Measurements from ENCODE around the gene CXCL5.
"Not testable (repeated sequence)": the region's sequence is repeated elsewhere in the genome, so short reads cannot be mapped to it uniquely, and the experiment has no call there.

Gene CXCL5

DNA sequence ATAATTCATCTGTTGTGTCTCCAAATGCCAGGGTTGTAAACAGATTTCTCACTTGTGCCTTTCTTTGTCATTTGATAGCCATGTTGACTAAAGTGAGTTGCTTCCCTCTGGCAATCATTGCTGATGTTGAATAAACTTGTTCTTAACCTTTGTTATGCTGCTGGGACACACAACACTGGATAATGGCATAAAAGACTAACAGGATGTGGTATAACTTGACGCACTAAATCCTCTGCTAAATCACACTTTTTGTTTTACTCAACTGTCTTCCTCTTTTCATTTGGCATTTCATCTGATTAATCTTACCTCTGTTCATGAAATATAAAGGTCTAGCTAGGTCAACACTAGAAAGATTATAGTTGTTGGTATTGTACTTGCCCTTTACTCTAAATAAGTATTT is 17.6 kb upstream of the CXCL5 start:
- DNase-seq (ENCODE audit: low read depth, low spot score): peak; percentile 57
- H3K27ac ChIP-seq: peak overlapping the region; percentile 73

DNA sequence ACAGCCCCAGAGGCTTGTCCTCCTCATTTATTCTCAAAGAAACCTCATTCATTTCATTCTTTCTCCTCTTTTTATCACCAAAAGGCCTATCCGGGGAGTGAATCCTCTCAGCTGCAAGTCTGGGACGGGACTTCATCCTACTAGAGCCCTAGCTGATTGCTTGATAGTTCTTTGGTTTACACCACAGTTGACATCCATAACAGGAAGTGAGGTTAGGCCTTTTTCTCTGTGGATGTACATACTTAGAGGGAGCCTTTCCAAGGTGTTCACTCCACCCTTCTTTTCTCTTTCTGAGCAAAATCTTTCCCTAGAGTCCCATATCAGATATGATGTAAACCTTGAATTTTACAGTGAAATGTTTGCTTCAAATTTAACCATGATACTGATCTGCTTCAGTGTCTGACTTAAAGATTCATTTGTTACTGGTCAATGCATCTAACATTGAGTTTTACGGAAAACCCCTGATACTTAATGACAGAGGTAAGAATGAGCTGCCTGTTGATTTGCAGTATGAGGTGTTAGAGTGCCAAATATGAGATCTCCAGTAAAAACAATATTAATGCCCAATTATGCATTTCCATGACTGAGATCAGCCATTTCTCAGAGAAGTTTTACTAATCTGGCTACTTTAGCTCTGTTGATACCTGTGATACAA is 16.8 kb upstream of the CXCL5 start:
- peak overlapping the region; percentile 73 for H3K27ac ChIP-seq
- no peak for DNase-seq (ENCODE audit: low read depth, low spot score)

DNA sequence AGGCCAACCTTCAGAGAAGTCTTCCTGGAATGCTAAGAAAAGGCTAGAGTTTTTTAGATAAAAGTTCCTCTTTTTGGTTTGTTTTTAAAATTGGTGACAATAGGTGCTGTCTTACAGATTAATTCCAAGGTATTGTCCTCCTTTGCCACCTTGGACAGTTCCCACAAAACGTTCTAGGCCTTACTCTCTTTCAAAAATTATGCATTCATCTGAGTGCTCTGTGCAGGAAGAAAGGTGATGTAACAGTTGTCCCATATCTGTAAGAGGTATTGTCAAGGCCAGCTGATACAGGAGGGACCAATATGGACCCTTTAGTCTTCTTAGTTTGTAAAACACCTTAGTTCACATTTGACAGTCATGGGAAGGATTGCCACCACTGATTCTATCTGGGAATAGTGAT is 15.9 kb upstream of the CXCL5 start:
- DNase-seq (ENCODE audit: low read depth, low spot score): no peak
- H3K27ac ChIP-seq: no peak overlapping the region

DNA sequence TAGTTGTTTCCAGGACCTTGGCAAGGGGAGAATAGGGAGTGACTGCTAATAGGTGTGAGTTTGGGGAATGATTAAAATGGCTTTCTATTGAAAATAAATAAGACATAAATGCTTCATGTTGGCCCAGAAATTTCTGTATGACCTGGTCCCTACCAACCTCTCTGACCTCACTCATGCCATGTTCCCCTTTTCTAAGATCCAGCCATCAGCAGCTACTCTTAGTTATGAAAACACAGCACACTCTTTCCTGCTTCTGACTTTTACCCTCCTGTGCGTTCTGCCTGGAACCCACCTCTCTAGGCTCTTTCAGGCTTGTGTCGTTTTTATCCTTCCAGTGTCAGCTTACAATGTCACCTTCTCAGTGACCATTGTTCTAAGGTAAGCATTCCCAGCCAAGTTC is 14.8 kb upstream of the CXCL5 start:
- H3K27ac ChIP-seq: no peak overlapping the region
- no peak for DNase-seq (ENCODE audit: low read depth, low spot score)

DNA sequence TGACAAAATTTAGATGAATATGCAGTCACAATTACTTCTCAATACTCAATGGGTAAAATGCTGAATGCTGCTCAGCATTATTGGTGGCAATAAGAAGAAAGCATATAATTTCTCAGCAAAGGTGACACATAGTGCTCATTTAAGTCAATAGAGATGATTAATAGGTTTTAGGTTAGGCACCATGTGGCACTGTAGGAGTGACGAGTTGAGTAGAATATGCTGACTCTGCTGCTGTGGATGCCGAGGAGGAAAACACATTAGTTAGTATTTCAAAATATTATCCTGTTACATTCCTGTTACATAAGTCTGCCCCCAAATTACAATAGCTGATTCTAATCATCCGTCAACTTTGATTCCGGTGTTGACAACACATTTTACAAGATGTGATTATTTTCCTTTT is 13.7 kb upstream of the CXCL5 start:
- H3K27ac ChIP-seq: no peak overlapping the region
- no peak for DNase-seq (ENCODE audit: low read depth, low spot score)

DNA sequence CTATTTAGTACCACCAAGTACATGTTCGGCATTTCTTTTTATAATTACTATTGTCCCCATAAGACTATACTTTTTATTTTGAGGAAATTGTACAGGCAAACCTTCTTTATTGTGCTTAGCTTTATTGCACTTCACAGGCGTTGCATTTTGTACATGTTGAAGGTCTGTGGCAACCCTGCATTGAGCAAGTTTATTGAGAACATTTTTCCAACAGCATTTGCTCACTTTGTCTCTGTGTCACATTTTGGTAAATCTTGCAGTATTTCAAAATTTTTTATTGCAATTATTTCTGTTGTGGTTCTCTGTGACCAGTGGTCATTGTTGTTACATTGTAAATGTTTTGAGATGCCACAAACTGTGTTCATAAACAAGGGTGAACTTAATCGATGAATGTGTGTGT is 10.8 kb upstream of the CXCL5 start:
- DNase-seq (ENCODE audit: low read depth, low spot score): no peak
- H3K27ac ChIP-seq: no peak overlapping the region

DNA sequence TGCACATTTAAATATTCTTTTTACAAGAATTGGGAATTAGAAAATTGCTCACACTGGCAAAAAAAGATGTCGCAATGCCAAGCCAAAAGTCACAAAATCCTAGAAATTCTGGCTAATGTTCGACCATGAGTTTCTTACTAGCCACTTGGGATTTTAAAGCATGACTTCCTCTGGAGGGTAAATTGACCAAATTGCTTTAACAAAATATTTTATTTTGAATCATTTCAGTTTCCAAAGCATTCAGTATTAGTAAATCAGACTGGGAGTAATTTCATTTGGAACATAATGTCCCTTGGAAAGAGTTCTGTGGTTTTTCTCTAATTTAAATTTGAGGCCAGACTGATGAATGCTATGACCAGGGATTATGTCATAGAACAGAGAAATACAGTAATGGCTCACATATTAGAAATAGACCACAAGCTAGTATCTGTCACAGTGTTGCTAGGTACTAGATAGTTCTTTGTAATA is 7.6 kb upstream of the CXCL5 start:
- peak overlapping the region; percentile 94 for H3K27ac ChIP-seq
- DNase-seq (ENCODE audit: low read depth, low spot score): no peak

DNA sequence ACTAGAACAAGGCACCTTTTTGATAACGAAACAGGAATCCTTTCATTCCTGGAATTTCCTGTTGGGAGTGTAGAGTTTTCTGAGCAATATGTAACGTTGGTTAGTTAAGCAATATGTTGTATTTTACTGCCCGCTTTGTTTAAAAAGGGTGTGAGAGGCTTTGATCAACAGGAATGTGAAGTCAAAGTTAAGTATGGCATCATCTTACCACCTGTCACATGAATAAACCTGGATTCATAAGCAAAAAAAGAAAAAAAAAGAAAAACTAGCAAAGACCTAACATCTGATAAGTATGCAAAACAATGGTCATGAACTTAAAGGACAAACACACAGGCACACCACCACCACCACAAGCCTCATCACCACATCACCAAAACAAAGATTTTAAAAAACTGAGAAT is 7.1 kb upstream of the CXCL5 start:
- peak; percentile 56 for DNase-seq (ENCODE audit: low read depth, low spot score)
- H3K27ac ChIP-seq: peak overlapping the region; percentile 94

DNA sequence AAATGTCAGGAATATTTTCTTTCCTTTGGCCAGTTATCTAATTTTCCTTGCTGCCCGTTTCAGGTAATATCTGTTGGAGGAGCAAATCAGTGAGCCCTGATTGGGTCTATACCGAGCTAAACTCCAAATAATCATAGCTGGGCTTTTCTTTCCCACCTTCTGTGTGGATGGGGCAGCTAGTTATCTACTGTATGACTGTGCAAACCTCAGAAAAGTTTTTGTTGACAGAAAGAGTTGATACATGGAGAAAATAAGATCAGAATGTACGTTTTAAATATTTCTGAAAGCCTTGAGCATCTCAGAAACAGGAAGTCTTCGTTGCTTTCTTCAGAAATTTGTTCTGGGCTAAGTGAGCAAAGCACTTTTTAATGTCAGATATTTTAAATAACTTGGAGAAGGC is 6.2 kb upstream of the CXCL5 start:
- DNase-seq (ENCODE audit: low read depth, low spot score): no peak
- H3K27ac ChIP-seq: peak overlapping the region; percentile 94

DNA sequence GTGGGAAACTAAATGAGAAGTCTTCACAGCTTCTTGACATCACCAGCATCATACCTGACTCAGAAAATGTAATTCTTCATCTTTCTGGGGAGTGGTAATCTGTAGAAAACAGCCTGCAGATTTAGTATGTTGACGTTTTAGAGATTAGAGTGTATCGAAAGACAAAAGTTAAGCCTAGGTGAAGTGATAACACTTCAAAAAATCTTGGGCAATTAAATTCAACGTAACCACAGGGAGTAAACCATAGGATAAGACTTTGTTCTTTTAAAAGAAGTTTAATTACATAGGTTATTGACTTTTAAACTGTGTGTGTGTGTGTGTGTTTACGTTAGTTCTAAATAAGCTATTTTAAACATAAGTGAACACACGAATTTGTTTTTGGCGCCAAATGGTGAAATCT is 1.8 kb upstream of the CXCL5 start:
- DNase-seq (ENCODE audit: low read depth, low spot score): no peak
- no peak overlapping the region for H3K27ac ChIP-seq

DNA sequence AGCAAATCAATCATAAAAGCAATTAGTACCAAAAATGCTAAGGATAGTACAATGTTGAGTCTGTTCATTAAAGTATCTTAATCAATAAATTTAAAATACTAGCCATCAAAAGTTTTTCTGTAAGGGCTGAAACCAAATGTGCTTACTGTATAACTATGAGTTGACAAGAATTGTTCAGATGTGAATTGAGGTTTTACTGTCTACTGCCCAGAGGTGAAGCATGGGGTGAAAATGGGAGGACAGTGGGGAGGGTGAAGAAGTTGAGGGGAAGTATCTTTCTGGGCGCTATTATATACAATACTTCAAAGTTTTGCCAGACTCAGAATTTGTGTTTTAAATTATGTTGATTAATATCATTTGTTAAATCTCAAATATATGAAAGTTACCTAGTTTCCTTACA is 6.4 kb downstream of the CXCL5 start:
- DNase-seq (ENCODE audit: low read depth, low spot score): no peak
- H3K27ac ChIP-seq: no peak overlapping the region

DNA sequence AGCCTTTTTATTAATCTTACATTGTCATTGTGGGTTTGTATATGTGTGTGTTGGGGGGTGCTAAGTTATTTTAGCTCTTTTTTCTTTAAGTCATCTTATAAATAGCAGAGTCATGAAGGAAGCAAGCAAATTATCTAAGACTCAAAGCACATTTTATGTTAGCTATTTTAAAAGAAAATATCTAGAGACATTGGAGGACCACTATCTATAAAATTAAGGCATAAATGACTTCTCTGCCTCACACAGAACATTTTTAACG is 6.8 kb downstream of the CXCL5 start:
- H3K27ac ChIP-seq: no peak overlapping the region
- DNase-seq (ENCODE audit: low read depth, low spot score): no peak

DNA sequence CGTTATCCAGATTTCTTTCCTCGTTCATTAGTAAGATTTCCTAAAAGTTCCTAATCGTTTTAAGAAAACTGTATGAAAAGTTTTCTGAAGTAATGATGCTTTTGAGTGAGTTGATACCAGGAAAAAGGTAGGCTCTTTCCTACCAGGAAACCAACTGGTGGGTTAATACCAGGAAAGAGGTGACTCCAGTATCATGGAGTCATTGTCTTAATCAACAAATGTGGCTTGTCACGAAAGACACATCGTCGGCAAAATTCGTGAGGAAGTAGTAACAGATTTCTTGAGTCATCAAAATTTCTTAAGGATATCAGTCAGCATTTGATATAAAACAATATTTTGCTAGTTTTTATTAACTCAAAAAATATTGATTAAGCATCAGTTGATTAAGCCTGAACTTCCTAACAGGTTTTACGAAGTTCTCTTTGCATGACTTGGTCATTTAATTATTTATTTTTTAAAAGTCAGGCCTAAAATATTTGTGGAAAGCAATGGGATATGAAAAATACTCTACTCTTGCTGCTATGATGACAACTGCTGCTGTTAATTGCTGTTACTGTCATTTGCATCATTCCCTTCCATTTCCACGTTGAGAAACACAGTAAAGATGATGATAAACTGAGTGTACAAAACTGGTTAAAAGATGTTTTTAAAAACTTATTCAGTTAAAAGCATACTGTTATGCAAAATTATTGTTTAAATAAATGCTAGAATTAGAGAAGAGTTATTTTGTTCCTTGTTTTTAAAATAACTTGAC is 7.3 kb downstream of the CXCL5 start:
- no peak overlapping the region for H3K27ac ChIP-seq
- DNase-seq (ENCODE audit: low read depth, low spot score): no peak

DNA sequence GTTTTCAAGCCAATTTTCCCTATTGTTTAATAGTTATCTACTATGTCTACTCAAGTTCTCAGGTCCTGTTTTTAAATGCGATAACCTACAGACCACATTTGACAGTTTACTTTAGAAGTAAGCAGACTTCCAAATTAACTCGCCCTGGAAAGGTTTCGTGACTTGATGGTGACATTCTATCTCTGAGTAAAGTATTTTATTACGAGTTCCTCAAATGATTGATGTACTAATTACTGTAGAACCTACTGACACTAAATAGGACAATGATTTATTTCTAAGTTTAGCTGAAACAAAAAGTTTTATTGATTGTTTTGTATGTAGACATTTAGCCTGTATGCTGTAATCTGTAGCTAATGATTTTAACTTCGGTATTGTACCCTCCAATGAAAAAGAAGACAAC is 8.5 kb downstream of the CXCL5 start:
- no peak for DNase-seq (ENCODE audit: low read depth, low spot score)
- no peak overlapping the region for H3K27ac ChIP-seq

DNA sequence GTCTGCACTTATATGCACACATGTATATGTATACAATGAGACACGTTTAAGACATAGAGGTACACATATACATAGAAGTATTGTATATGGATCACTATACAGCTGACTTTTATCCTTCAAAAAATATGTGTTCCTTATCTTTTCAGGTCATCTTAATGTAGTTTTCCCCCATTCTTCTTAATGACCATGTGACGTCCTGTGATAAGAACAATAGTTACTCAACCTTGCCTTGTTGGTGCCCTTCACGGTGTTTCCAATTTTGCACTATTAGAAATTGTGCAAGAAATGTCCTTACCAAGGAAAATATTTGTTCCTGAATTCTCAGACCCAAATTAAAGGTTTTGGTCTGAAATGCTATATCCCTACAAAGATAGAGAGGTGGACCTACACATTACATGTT is 9.4 kb downstream of the CXCL5 start:
- no peak for DNase-seq (ENCODE audit: low read depth, low spot score)
- no peak overlapping the region for H3K27ac ChIP-seq

DNA sequence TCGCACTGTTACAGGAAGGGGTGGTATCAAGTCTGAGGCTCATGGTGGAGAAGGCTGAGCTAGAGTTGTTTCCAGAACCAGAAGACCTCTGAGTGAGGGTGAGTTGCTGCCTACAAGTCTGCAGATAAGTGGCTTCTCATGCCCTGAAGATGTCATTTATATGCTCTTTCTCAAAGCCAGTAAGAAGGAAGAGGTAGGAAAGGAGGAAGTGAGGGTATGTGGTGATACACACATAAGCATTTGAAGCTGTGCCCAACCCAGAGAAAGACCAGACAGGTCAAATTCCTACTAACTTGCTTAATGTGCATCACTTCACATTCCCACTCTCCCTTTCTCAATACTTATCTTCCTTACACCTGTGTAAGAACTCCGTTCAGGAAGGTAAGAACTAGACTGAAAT is 10.4 kb downstream of the CXCL5 start, which contains the start of gene PPBP:
PPBP (minus strand) TSS at position 130 of the 400 bp plus-strand sequence; CDS start at position 43, 87 bp downstream.
- no peak for DNase-seq (ENCODE audit: low read depth, low spot score)
- no peak within 1 kb of the TSS for H3K27ac ChIP-seq

DNA sequence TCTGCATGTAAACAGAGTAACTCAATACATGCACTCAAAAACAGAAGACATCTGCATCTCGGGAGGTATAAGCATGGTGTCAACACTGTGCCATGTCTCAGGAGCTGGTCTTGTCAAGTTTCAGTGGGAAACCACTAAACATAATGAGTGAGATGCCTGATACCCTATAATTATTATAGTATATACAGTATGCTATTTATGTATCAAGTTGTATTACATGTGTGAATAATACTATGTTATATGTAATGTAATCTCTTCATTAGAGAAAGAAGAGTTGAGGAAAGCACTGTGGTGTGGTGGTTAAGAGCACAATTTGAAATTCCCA is 13.0 kb downstream of the CXCL5 start:
- peak overlapping the region; percentile 40 for H3K27ac ChIP-seq
- DNase-seq (ENCODE audit: low read depth, low spot score): no peak

DNA sequence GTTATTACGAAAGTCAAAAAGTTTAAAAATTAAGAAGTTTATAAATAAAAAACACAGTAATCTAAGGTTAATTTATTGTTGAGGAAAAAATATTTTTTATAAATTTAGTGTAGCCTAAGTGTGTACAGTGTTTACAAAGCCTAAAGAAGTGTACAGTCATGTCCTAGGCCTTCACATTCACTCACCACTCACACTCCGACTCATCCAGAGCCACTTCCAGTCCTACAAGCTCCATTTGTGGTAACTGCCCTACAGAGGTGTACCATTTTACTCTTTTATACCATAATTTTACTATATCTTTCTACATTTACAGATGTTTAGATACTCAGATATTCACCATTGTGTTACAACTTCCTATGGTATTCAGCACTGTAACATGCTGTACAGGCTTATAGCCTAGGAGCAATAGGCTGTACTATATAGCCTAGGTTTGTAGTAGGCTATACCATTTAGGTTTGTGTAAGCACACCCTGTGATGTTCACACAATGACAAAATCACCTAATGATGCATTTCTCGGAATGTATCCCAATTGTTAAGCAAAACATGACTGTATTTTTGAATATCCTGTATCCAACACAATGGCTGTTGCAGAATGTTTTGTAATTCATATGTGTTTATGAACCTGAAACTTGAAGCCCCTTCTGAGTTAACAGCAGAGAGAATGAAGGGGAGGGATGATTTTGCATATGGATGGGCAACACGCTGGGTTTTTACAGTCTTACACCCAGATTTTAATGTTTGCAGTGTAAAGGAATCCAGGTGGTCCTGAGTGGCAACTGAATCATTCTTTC is 13.5 kb downstream of the CXCL5 start:
- DNase-seq (ENCODE audit: low read depth, low spot score): no peak
- H3K27ac ChIP-seq: peak overlapping the region; percentile 40

DNA sequence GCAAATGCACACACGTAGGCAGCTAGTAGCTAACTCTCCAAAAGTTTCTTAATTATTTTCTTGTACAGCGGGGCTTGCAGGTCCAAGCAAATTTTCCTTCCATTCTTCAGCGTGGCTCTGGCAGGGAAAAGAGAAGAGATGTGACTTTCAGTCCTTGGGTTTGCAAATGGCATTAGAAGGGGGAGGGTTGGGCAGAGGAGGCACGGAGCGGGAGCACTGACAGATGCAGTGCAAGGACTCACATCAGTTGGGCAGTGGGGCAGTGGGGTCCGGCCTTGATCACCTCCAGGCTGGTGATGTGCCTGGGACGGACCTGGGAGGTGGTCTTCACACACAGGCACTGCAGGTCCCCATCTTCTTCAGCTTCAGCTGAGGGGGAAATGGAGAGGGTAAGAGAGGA is 17.3 kb downstream of the CXCL5 start:
- H3K27ac ChIP-seq; DNase-seq (ENCODE audit: low read depth, low spot score): not testable (repeated sequence)

DNA sequence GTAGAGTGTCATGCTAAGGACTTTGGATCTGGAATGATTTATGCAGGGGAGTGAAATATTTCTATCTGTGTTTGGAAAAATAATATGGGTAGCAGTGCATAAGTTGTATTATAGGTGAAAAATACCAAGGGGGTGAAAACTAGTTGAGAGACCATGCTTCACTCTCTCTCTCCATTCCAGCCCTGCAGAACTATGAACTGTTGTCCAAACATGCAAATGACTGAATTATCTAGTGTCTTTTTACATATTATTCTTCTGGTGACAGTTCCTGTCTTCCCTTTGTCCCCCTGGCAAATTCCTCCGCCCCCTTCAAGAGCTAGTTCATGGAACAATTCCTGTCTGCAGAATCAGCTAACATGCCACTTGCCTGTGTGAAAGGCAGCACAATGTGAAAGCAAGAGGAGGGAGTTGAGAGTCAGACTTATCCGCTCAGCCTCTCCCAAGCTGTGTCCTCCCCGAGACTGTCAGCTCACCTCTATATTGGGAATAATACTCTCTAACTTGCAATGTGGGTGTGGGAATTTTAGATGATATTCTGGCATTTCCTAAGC is 19.0 kb downstream of the CXCL5 start:
- DNase-seq (ENCODE audit: low read depth, low spot score): no peak
- peak overlapping the region; percentile 23 for H3K27ac ChIP-seq

DNA sequence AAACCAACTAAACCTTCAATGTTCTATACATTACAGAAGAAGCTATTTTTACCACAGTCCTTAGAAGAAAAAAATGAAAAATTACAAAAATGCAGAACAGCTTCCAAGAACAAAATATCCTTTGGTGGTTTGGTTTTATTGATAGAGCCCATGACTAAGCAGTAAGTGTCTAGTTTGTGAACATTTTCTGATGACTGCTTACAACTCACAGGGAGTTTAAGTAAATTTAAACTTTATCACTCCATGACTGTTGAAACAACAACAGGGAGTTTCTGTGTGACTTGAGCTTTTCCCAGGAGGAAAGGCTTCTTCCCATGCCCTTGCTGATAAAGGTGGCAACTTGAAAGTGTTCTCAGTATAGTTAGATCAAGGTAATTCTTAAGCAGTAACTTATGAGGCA is 19.6 kb downstream of the CXCL5 start:
- DNase-seq (ENCODE audit: low read depth, low spot score): peak; percentile 34

More for the DNA sequence above, 19.6 kb downstream of the CXCL5 start:
- peak overlapping the region; percentile 23 for H3K27ac ChIP-seq
